NT2/D1 (cell line): Measurements from ENCODE around the gene FAM171A1.

Experiments
- SUZ12 ChIP-seq: IDR thresholded peaks from 2 replicates; pipeline ENCODE4 v1.6.1; 2011; ENCODE audit not compliant: insufficient read length, insufficient read depth; ENCODE audit errors: extremely low read depth
- YY1 ChIP-seq: IDR thresholded peaks from 2 replicates; pipeline ENCODE4 v1.6.1; 2011; ENCODE audit not compliant: insufficient read length, insufficient read depth
- ZNF274 ChIP-seq: IDR thresholded peaks from 2 replicates; pipeline ENCODE4 v1.6.1; 2011; ENCODE audit warnings: mild to moderate bottlenecking, low read depth, low read length

DNA sequence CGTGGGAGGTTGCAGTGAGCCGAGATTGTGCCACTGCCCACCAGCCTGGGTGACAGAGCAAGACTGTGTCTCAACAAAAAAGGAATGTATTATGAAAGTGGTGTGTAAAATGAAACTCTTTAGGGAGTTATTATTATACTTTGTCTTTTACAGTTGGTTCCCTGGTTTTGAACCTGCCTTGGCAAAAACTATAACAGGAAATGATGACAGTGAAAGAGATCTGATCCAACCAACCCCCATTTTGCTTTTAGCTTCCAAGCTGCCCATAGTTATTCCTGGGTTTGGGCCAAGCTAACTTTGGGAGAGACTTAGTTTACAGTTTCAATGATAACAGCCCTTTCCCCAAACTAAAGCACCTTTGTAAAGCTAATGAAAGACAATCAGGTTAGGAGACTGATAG is 168.4 kb downstream of the FAM171A1 start:
- TF ChIP-seq ZNF274 (no peak), SUZ12 (no peak), YY1 (no peak)
